Coronary artery (tissue), 2 donors: ENCODE measurements around the gene TOR3A.
A peak's percentile ranks its signal among the peaks of the same experiment; 100 is the strongest.
"Not testable (repeated sequence)": the region's sequence is repeated elsewhere in the genome, so short reads cannot be mapped to it uniquely, and the experiment has no call there.

Experiments used
- DNase-seq: peaks from one replicate; pipeline ENCODE4 v3.0.0-alpha.2; 2017; ENCODE audit warnings: low spot score
- H3K27ac ChIP-seq, 2 donors: fragments of 200-600 bp; sonication (generic); one replicate each; pipeline ENCODE4 v1.5.1; 2016 to 2019
- H3K4me3 ChIP-seq: fragments of 200-600 bp; sonication (generic); 2 replicates; pipeline ENCODE4 v1.5.1; 2016; ENCODE audit warnings: mild to moderate bottlenecking, moderate library complexity
- TF ChIP-seq, protein P1 (sequence below): fragments of 200-600 bp; sonication (generic); IDR thresholded peaks from one replicate; pipeline ENCODE4 v1.5.1; 2019; ENCODE audit warnings: antibody characterized with exemption

TOR3A gene

DNA sequence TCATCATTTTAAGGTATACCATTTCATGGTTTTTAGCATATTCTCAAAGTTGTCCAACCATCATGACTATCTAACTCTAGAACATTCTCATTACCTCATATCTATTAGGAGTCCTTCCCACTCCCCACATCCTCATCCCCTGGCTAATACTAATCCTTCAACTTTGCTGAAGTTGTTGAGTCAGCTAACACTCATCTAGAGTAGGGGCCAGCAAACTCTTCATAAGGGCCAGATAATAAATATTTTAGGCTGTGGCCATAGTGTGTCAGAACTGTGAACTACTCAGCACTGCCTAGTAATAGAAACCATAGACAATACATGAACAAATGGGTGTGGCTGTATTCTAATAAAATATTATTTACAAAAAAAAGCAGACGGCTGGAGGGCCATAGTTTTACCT, 43.0 kb downstream of the TOR3A start:
- TF ChIP-seq, protein P1, sequence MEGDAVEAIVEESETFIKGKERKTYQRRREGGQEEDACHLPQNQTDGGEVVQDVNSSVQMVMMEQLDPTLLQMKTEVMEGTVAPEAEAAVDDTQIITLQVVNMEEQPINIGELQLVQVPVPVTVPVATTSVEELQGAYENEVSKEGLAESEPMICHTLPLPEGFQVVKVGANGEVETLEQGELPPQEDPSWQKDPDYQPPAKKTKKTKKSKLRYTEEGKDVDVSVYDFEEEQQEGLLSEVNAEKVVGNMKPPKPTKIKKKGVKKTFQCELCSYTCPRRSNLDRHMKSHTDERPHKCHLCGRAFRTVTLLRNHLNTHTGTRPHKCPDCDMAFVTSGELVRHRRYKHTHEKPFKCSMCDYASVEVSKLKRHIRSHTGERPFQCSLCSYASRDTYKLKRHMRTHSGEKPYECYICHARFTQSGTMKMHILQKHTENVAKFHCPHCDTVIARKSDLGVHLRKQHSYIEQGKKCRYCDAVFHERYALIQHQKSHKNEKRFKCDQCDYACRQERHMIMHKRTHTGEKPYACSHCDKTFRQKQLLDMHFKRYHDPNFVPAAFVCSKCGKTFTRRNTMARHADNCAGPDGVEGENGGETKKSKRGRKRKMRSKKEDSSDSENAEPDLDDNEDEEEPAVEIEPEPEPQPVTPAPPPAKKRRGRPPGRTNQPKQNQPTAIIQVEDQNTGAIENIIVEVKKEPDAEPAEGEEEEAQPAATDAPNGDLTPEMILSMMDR: no peak
- no peak overlapping the region for H3K4me3 ChIP-seq
- H3K27ac ChIP-seq: no peak overlapping the region
- DNase-seq: no peak

DNA sequence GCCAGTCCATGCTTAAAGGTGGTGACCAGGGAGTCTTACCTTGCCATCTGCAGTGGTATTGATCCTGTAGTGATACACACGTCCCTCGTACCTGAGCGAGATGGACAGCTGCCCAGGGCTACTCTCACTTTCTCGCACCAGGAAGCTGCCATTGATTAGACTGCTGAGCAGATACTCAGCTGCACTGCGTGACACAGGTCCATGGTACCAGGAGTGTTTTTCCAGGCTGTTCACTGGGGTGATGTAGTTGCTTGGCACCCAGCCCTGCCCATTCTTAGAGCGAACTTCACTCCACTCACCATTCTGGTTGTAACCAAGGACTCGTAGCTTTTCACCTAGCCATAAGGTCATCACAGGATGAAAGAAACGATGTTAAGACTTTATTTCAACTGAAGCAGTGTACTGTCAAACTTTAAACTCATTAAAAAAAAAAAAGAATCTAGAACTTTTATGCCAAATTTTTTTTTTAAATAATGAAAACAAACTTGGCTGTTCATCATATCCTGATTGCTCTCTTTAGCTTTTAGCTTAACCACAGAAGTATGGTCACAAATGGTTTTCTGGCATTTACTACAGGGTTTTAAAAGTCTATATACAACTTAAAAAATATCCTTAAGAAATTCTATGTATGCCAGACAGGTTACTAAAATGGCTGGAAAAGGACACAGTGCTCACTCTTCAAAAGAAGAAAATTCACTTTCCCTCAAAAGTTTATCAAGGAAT, 44.6 kb downstream of the TOR3A start:
- TF ChIP-seq, protein P1: no peak
- DNase-seq: no peak
- Histone ChIP-seq H3K27ac (peak overlapping the region; percentile 19 to 56), H3K4me3 (no peak overlapping the region)

DNA sequence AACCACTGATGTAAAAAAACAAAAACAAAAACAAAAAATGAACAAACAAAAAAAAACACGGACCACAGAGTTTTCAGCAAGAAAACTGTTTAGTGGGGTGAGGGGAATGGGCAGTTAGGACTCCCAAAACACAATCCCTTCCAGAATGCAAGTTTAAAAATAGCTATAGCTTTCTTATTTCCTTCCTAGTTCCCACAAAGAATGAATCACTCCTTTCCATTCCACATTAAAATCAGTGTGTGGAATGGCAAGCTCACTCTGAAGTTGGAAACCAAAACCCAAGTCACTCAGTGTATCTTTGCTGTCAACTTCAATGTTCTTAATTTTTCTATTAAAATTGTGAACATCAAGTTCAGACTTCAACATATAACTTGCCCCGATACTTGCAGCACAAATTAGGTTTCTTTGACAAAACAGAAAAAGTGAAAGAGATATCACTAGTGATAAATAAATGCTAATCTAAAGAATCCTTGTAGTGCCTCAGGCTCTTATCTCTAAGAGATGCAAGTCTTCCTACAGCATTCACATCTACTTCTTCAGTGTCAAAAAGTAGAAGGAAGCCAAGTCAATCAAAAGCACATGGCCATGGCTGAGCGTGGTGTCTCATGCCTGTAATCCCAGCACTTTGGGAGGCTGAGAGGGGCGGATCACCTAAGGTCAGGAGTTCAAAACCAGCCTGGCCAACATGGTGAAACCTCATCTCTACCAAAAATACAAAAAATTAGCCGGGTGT, 45.5 kb downstream of the TOR3A start:
- no peak for DNase-seq
- TF ChIP-seq, protein P1: no peak
- peak overlapping the region; percentile 14 for H3K4me3 ChIP-seq
- H3K27ac ChIP-seq: peak overlapping the region; percentile 56 to 74

DNA sequence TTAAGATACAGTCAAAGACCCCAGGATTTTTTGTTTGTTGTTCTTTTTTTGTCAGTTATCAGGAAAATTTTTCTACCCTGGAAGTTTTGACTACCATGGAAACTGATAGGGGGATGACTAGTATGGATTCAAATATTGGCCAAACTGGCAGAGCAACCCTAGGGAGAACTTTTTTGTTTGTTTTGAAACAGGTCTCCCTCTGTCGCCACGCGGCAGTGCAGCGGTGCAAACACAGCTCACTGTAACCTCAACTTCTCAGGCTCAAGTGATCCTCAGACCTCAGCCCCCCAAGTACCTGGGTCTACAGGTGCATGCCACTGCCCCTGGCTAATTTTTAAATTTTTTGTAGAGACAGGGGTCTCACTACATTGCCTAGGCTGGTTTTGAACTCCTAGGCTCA, 46.6 kb downstream of the TOR3A start:
- H3K27ac ChIP-seq: peak overlapping the region in 1 of 2 donors; percentile 23
- no peak for DNase-seq
- TF ChIP-seq, protein P1: no peak
- H3K4me3 ChIP-seq: no peak overlapping the region

DNA sequence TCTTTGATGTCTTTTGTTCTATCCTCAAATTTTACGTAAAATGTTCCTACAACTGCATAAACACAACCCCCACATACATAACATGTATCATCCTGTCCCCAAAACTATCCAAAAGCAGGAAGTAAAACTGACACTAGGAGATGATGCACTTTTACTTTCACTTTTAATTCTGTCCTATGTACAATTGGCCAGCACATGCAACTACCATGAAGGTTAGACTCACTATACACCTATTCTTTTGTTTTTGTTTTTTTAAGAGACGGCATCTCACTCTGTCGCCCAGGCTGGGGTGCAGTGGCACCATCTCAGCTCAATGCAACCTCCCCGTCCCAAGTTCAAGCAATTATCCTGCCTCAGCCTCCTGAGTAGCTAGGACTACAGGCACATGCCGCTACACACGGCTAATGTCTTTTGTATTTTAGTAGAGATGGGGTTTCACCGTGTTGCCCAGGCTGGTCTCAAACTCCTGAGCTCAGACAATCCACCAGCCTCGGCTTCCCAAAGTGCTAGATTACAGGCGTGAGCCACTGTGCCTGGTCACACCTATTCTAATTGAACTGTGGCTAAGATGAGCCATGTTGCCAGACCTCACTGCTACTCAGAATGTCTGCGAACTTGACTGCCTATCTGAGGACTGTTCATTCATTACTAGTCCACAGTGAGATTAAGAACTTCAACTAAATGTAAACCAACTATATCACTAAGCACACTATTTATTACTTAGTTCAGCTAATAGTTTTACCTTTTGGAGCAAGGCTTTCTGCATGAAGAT, 48.0 kb downstream of the TOR3A start:
- Histone ChIP-seq H3K27ac (peak overlapping the region; percentile 23 to 50), H3K4me3 (peak overlapping the region; percentile 60)
- DNase-seq: no peak
- TF ChIP-seq, protein P1: no peak

DNA sequence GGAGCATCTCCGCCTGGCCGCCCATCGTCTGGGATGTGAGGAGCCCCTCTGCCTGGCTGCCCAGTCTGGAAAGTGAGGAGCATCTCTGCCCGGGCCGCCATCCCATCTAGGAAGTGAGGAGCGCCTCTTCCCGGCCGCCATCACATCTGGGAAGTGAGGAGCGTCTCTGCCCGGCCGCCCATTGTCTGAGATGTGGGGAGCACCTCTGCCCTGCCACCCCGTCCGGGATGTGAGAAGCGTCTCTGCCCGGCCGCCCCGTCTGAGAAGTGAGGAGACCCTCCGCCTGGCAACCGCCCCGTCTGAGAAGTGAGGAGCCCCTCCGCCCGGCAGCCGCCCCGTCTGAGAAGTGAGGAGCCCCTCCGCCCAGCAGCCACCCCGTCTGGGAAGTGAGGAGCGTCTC, 53.3 kb downstream of the TOR3A start:
- H3K4me3 ChIP-seq, DNase-seq, H3K27ac ChIP-seq: not testable (repeated sequence)

DNA sequence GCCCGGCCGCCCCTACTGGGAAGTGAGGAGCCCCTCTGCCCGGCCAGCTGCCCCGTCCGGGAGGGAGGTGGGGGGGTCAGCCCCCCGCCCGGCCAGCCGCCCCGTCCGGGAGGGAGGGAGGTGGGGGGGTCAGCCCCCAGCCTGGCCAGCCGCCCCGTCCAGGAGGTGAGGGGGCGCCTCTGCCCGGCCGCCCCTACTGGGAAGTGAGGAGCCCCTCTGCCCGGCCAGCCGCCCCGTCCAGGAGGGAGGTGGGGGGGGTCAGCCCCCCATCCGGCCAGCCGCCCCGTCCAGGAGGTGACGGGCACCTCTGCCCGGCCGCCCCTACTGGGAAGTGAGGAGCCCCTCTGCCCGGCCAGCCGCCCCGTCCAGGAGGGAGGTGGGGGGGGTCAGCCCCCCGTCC, 53.8 kb downstream of the TOR3A start:
- not testable (repeated sequence) for DNase-seq, H3K27ac ChIP-seq, H3K4me3 ChIP-seq
